Right lobe of liver (tissue), 4 donors: ENCODE measurements around the gene ABLIM2.

ENCODE experiments used
- POLR2A ChIP-seq: fragments of 450-650 bp; IDR thresholded peaks from one replicate; pipeline ENCODE4 v1.6.1; 2017; ENCODE audit warnings: antibody characterized with exemption, mild to moderate bottlenecking
- TF ChIP-seq, protein P1 (sequence below), 4 donors: fragments of 200-600 bp in 3 of 4; fragments of 450-650 bp in 1 of 4; IDR thresholded peaks; one replicate each; pipeline versions ENCODE4 v1.5.1 to v1.8.0; 2016 to 2022; ENCODE audit warnings: antibody characterized with exemption in 4 of 4, mild to moderate bottlenecking in 2 of 4
- donor health status: DM: no; HTN: no; CAD: no.
- donor health status: DM: no; HTN: no; CAD: no.
- donor health status: DM: no; HTN: yes; CAD: no.

DNA sequence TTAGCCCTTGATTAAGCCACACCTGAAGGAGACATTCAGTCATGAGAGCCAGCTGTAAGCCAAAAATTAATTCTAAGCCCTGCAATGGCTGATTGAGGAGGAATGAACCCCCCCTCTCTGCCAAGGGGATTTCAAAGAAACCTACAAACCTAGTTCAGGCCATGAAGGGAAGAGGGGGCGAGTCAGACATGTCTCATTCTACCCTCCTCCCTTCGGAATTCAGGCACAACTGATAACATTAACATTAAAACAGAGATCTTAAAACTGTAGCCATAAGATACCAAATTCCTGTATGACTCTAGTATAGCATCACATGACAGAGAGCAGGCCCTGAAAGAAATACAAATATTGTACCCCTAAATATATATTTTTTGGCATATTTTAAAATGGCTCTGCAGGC lies 178.6 kb downstream of the ABLIM2 start:
- TF ChIP-seq, protein P1, sequence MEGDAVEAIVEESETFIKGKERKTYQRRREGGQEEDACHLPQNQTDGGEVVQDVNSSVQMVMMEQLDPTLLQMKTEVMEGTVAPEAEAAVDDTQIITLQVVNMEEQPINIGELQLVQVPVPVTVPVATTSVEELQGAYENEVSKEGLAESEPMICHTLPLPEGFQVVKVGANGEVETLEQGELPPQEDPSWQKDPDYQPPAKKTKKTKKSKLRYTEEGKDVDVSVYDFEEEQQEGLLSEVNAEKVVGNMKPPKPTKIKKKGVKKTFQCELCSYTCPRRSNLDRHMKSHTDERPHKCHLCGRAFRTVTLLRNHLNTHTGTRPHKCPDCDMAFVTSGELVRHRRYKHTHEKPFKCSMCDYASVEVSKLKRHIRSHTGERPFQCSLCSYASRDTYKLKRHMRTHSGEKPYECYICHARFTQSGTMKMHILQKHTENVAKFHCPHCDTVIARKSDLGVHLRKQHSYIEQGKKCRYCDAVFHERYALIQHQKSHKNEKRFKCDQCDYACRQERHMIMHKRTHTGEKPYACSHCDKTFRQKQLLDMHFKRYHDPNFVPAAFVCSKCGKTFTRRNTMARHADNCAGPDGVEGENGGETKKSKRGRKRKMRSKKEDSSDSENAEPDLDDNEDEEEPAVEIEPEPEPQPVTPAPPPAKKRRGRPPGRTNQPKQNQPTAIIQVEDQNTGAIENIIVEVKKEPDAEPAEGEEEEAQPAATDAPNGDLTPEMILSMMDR (IDR thresholded peaks at IDR 0.05) = no peak
- TF ChIP-seq POLR2A = no peak
